ENCODE measurements around the gene C3orf33.

- TF ChIP-seq CTCF (IDR thresholded peaks at IDR 0.05), result no peak
- TF ChIP-seq POLR2A (IDR thresholded peaks at IDR 0.05), result no peak
Measured at GRCh38 chr3:155772801-155773200, 33.3 kb downstream of the C3orf33 start.

Data from uterus (tissue), 2 donors.